H1 (cell line): Measurements from ENCODE around the gene KRT83. TPM values are rescaled to one million over a fixed set of nuclear protein-coding genes. Genes with fewer than 3 reads are reported as not detected.

ENCODE experiments used
- CTCF ChIA-PET: fragments of 300-600 bp; sonication (Branson Sonifier 250); formaldehyde crosslinking; loops from one replicate; lab custom pipeline; 2021; ENCODE audit not compliant: partially characterized antibody; lab: Charles Lee
- POLR2A ChIA-PET: fragments of 300-600 bp; sonication (Branson Sonifier 250); formaldehyde crosslinking; loops from one replicate; lab custom pipeline; 2021; ENCODE audit warnings: inconsistent platforms; ENCODE audit not compliant: partially characterized antibody; lab: Charles Lee
- DNase-seq, 2 experiments: peaks; one replicate each; pipeline versions ENCODE4 v3.0.0 to v3.0.0-alpha.2; 2010 to 2022; ENCODE audit warnings: low spot score in 2 of 2, low read depth in 1 of 2, mixed read lengths in 1 of 2
- FAIRE-seq: peaks from 2 replicates; lab custom pipeline; 2011; peaks lifted over from hg19 to GRCh38; lab: Jason Lieb, UNC
- H2AFZ ChIP-seq: 2 replicates; pipeline ENCODE4 v1.8.1; 2012; ENCODE audit warnings: low read length, inconsistent platforms
- H2AK5ac ChIP-seq: 2 replicates; pipeline ENCODE4 v1.6.1; 2013; ENCODE audit warnings: low read depth, low read length
- H2BK120ac ChIP-seq: replicated peaks from 2 replicates; pipeline ENCODE3; 2013; ENCODE audit warnings: low read depth, low read length, inconsistent platforms
- H2BK12ac ChIP-seq: 2 replicates; pipeline ENCODE4 v1.6.1; 2013; ENCODE audit warnings: low read depth, low read length
- H2BK15ac ChIP-seq: 2 replicates; pipeline ENCODE4 v1.6.1; 2013; ENCODE audit warnings: low read length
- H2BK20ac ChIP-seq: 2 replicates; pipeline ENCODE4 v1.6.1; 2013; ENCODE audit warnings: low read length
- H2BK5ac ChIP-seq: 2 replicates; pipeline ENCODE4 v1.6.1; 2013; ENCODE audit warnings: low read depth, low read length
- H3K14ac ChIP-seq: 2 replicates; pipeline ENCODE4 v1.6.1; 2013; ENCODE audit warnings: inconsistent platforms; ENCODE audit not compliant: insufficient read length
- H3K18ac ChIP-seq: 2 replicates; pipeline ENCODE4 v1.6.1; 2013; ENCODE audit warnings: low read length; ENCODE audit errors: extremely low read depth
- H3K23ac ChIP-seq: 2 replicates; pipeline ENCODE4 v1.6.1; 2013; ENCODE audit warnings: inconsistent platforms; ENCODE audit not compliant: insufficient read length
- H3K23me2 ChIP-seq: 2 replicates; pipeline ENCODE4 v1.6.1; 2013; ENCODE audit warnings: low read depth, low read length
- H3K27ac ChIP-seq: 2 replicates; pipeline ENCODE4 v1.6.1; 2011; ENCODE audit warnings: low read depth, low read length, inconsistent platforms
- H3K27me3 ChIP-seq, 4 experiments: replicated peaks in 1 of 4; 1 replicate in 1 of 4; 2 replicates in 3 of 4; pipeline versions ENCODE4 v1.6.1 to v1.8.1; 2011 to 2013; ENCODE audit warnings: low read length in 3 of 4, mild to moderate bottlenecking in 3 of 4, inconsistent platforms in 2 of 4, mixed read lengths in 2 of 4, moderate library complexity in 1 of 4; ENCODE audit not compliant: control insufficient read depth in 3 of 4, insufficient read depth in 3 of 4; ENCODE audit errors: extremely low read depth in 1 of 4
- H3K36me3 ChIP-seq, 4 experiments: 2 replicates each; pipeline versions ENCODE4 v1.6.1 to v1.8.1; 2011 to 2013; ENCODE audit warnings: mild to moderate bottlenecking in 4 of 4, low read length in 3 of 4, moderate library complexity in 2 of 4, control low read depth in 1 of 4, inconsistent platforms in 1 of 4; ENCODE audit not compliant: insufficient read depth in 4 of 4, control insufficient read depth in 2 of 4
- H3K4ac ChIP-seq: replicated peaks from 2 replicates; pipeline ENCODE3; 2013; ENCODE audit warnings: low read length, low read depth, mixed read lengths, inconsistent platforms; ENCODE audit not compliant: insufficient read length
- H3K4me1 ChIP-seq, 4 experiments: replicated peaks in 1 of 4; 1 replicate in 1 of 4; 2 replicates in 3 of 4; pipeline versions ENCODE4 v1.6.1 to v1.8.1; 2011 to 2013; ENCODE audit warnings: low read length in 3 of 4, inconsistent platforms in 2 of 4, mixed read lengths in 1 of 4; ENCODE audit not compliant: insufficient read depth in 4 of 4, control insufficient read depth in 3 of 4
- H3K4me2 ChIP-seq, 2 experiments: 2 replicates each; pipeline versions ENCODE4 v1.6.1 to v1.8.1; 2011 to 2013; ENCODE audit warnings: low read depth in 2 of 2, low read length in 2 of 2, control low read depth in 1 of 2, inconsistent platforms in 1 of 2, mild to moderate bottlenecking in 1 of 2; ENCODE audit not compliant: insufficient read depth in 1 of 2
- H3K4me3 ChIP-seq, 4 experiments: fragments of 200-600, 300-600 bp in 1 of 4; sonication (generic), shearing (Covaris generic), sonication (Bioruptor Twin) in 1 of 4; 2 replicates each; pipeline versions ENCODE4 v1.5.1 to v1.8.1; 2011 to 2016; ENCODE audit warnings: low read length in 4 of 4, low read depth in 3 of 4, control low read depth in 2 of 4, inconsistent platforms in 2 of 4, mild to moderate bottlenecking in 2 of 4, mixed read lengths in 1 of 4, moderate library complexity in 1 of 4; ENCODE audit not compliant: insufficient read depth in 2 of 4; ENCODE audit errors: extremely low read depth in 1 of 4
- H3K56ac ChIP-seq: replicated peaks from 2 replicates; pipeline ENCODE3; 2013; ENCODE audit warnings: low read depth, mild to moderate bottlenecking, mixed read lengths, low read length, inconsistent platforms; ENCODE audit not compliant: insufficient read length
- H3K79me1 ChIP-seq: 2 replicates; pipeline ENCODE4 v1.6.1; 2013; ENCODE audit warnings: low read depth, low read length, control low read depth
- H3K79me2 ChIP-seq, 2 experiments: 2 replicates each; pipeline versions ENCODE4 v1.6.1 to v1.8.1; 2012 to 2013; ENCODE audit warnings: low read length in 2 of 2, mild to moderate bottlenecking in 2 of 2, inconsistent platforms in 1 of 2; ENCODE audit not compliant: insufficient read depth in 2 of 2, control insufficient read depth in 1 of 2
- H3K9ac ChIP-seq, 4 experiments: replicated peaks in 1 of 4; 1 replicate in 1 of 4; 2 replicates in 3 of 4; pipeline versions ENCODE4 v1.6.1 to v1.8.1; 2011 to 2013; ENCODE audit warnings: low read depth in 3 of 4, low read length in 3 of 4, control low read depth in 2 of 4, mild to moderate bottlenecking in 2 of 4, moderate library complexity in 2 of 4, inconsistent platforms in 1 of 4; ENCODE audit errors: extremely low read depth in 1 of 4
- H3K9me3 ChIP-seq, 2 experiments: 2 replicates each; pipeline versions ENCODE4 v1.6.1 to v1.8.1; 2012 to 2013; ENCODE audit warnings: mild to moderate bottlenecking in 2 of 2, moderate library complexity in 2 of 2, control low read depth in 1 of 2, inconsistent platforms in 1 of 2, low read depth in 1 of 2, low read length in 1 of 2, mixed read lengths in 1 of 2; ENCODE audit not compliant: insufficient read depth in 2 of 2
- H4K20me1 ChIP-seq, 2 experiments: replicated peaks in 1 of 2; 2 replicates each; pipeline versions ENCODE3 to v1.8.1; 2011 to 2013; ENCODE audit warnings: inconsistent platforms in 2 of 2, low read length in 2 of 2, mild to moderate bottlenecking in 1 of 2; ENCODE audit not compliant: insufficient read depth in 2 of 2, control insufficient read depth in 1 of 2
- H4K5ac ChIP-seq: 2 replicates; pipeline ENCODE4 v1.6.1; 2013; ENCODE audit warnings: low read length, low read depth, mixed read lengths, inconsistent platforms; ENCODE audit not compliant: insufficient read length
- H4K8ac ChIP-seq: 2 replicates; pipeline ENCODE4 v1.8.0; 2013; ENCODE audit warnings: mild to moderate bottlenecking, moderate library complexity, low read length, inconsistent platforms; ENCODE audit not compliant: insufficient read depth; ENCODE audit errors: extremely low read depth
- H4K91ac ChIP-seq: replicated peaks from 2 replicates; pipeline ENCODE3; 2013; ENCODE audit warnings: low read length, mixed read lengths, inconsistent platforms; ENCODE audit not compliant: insufficient read length
- CREB1 ChIP-seq: IDR thresholded peaks from 2 replicates; pipeline ENCODE4 v1.6.1; 2012; ENCODE audit warnings: inconsistent platforms
- EGR1 ChIP-seq: IDR thresholded peaks from 2 replicates; pipeline ENCODE4 v1.6.1; 2011; ENCODE audit warnings: low read depth, low read length, borderline replicate concordance
- PHF8 ChIP-seq: fragments of 200-600 bp; sonication (generic); conservative IDR thresholded peaks from 2 replicates; pipeline ENCODE4 v1.7.1; 2012; ENCODE audit warnings: low read depth, mild to moderate bottlenecking, inconsistent platforms, low read length, moderate library complexity
- SIRT6 ChIP-seq: IDR thresholded peaks from one replicate; pipeline ENCODE4 v1.7.1; 2012; ENCODE audit warnings: low read length, inconsistent platforms
- SP4 ChIP-seq: IDR thresholded peaks from 2 replicates; pipeline ENCODE4 v1.6.1; 2012; ENCODE audit warnings: low read length, inconsistent platforms
- WGBS, 2 experiments: shearing (Covaris generic) in 1 of 2; methylation state at CpG; one replicate each; pipeline versions ENCODE4 v1.1.6 to v1.1.7; 2013 to 2015; ENCODE audit warnings: low lambda C conversion rate in 2 of 2, mixed read lengths in 2 of 2, inconsistent platforms in 1 of 2, low coverage in 1 of 2, missing lambda C conversion rate in 1 of 2; ENCODE audit not compliant: insufficient replicate concordance in 2 of 2, insufficient coverage in 1 of 2, insufficient read length in 1 of 2; ENCODE audit errors: extremely low coverage in 1 of 2, missing lambda C conversion rate in 1 of 2; 5-methylcytosine and 5-hydroxymethylcytosine counted together
- polyA plus RNA-seq, 7 experiments: library from polyadenylated mRNA; depleted of rRNA in 3 of 7; stranded (reverse) in 5 of 7; unstranded in 2 of 7; fragments of >200 nt in 5 of 7; fragments of 200-250 nt in 2 of 7; gene quantifications; 1 replicate in 5 of 7; 2 replicates in 1 of 7; 4 replicates in 1 of 7; pipeline versions ENCODE4 v1.2.1 to v1.2.3, GENCODE V29; 2011 to 2013; ENCODE audit warnings: missing spikeins in 2 of 7, mixed read lengths in 2 of 7
- total RNA-seq: library from RNA; stranded (reverse); fragmentation: NEBNext Ultra II Directional; extraction: Animal tissue kit (Norgen Biotek cat#: 25700); gene quantifications from 2 replicates; pipeline ENCODE4 v1.2.1, GENCODE V29; 2021

KRT83 gene
- total and polyA plus RNA-seq, 2 of the 8 experiments (the other 6 are each of a cell fraction or from before 2014, with no cell fraction given) = not detected

DNA sequence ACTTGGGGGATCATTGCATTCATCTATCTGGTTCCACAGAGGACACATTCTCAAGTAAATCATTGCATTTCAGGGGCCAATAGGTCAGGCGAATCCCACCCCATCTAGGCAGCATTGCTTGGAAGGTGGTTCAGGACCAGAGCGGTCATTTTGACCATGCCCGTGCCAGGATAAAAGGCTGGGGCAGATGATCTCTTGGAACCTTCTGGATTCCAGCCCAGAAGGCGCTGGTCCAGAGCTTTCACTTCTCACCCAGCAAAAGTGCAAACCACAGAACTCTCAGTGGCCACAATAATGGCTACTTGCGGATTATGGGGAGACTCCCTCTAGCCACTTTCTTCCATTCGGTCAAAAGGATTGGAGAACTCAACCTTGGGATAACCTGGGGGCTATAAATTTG lies 46.7 kb upstream of the KRT83 start:
- peaks cover 0 to 2% of the 10 kb centered on the region in 2 experiments for H4K20me1 ChIP-seq
- no peak overlapping the region for H2AFZ ChIP-seq
- H2BK5ac ChIP-seq = no peak overlapping the region
- no peak overlapping the region for H2BK120ac ChIP-seq
- H3K14ac ChIP-seq = no peak overlapping the region
- H3K36me3 ChIP-seq = no peaks in the 10 kb centered on the region
- ChIA-PET POLR2A (interaction anchor here (0.8 kb wide), 1 partner anchor 11 kb away, joined by 3 read pairs; no protein-coding TSS in a partner anchor), CTCF (interaction anchor here (0.6 to 8.6 kb wide), 17 partner anchors 10 to 517 kb away, joined by 3 to 105 read pairs (median 4); partner anchors contain the start of gene KRT84)
- no peaks in the 10 kb centered on the region for H3K79me2 ChIP-seq
- WGBS, 2 experiments = 87% methylated on average over 6 of the region's 6 CpGs; no CpG with 5 or more reads in 1 of the 2 experiments
- H3K9me3 ChIP-seq = no peaks in the 10 kb centered on the region
- H2BK12ac ChIP-seq = no peak overlapping the region
- no peak overlapping the region for H2BK15ac ChIP-seq
- H4K8ac ChIP-seq = no peak overlapping the region
- H2BK20ac ChIP-seq = no peak overlapping the region
- H3K4me3 ChIP-seq = no peak overlapping the region
- no peak overlapping the region for H3K9ac ChIP-seq
- TF ChIP-seq EGR1 (no peak), PHF8 (no peak), SIRT6 (no peak), CREB1 (no peak), SP4 (no peak)
- no peak overlapping the region for H3K56ac ChIP-seq
- no peaks in the 10 kb centered on the region for H3K23me2 ChIP-seq
- no peaks in the 10 kb centered on the region for H3K79me1 ChIP-seq
- H3K18ac ChIP-seq = no peak overlapping the region
- H4K91ac ChIP-seq = no peak overlapping the region
- H4K5ac ChIP-seq = no peak overlapping the region
- FAIRE-seq (no peak), DNase-seq (no peak)
- no peak overlapping the region for H2AK5ac ChIP-seq
- H3K27ac ChIP-seq = no peak overlapping the region
- no peak overlapping the region for H3K23ac ChIP-seq
- no peaks in the 10 kb centered on the region for H3K27me3 ChIP-seq
- H3K4ac ChIP-seq = no peak overlapping the region
- no peak overlapping the region for H3K4me2 ChIP-seq
- no peaks in the 10 kb centered on the region for H3K4me1 ChIP-seq
